K562 (cell line): ENCODE measurements around the gene HLA-DOA. TPM values are rescaled to one million over a fixed set of nuclear protein-coding genes. Genes with fewer than 3 reads are reported as not detected.
A peak's percentile ranks its signal among the peaks of the same experiment; 100 is the strongest.

Source experiments
- AFF1 ChIP-seq, 2 experiments: fragments of 450-650 bp; IDR thresholded peaks; 2 replicates each; pipeline ENCODE4 v1.6.1; 2018; ENCODE audit warnings: mild to moderate bottlenecking in 2 of 2, low read depth in 1 of 2; ENCODE audit not compliant: partially characterized antibody in 2 of 2
- CAMTA2 ChIP-seq: fragments of 250-450 bp; sonication (Bioruptor Pico); conservative IDR thresholded peaks from 2 replicates; pipeline ENCODE4 v1.5.1; 2022
- CHCHD3 ChIP-seq: fragments of 250-450 bp; sonication (Bioruptor Pico); IDR thresholded peaks from 2 replicates; pipeline ENCODE4 v2.1.2; 2022; ENCODE audit warnings: mild to moderate bottlenecking
- COPS2 ChIP-seq: fragments of 450-650 bp; conservative IDR thresholded peaks from 2 replicates; pipeline ENCODE4 v1.6.1; 2016; ENCODE audit warnings: mild to moderate bottlenecking, moderate library complexity
- EP400 ChIP-seq: fragments of 450-650 bp; IDR thresholded peaks from 2 replicates; pipeline ENCODE4 v1.6.1; 2017; ENCODE audit warnings: antibody characterized with exemption, mild to moderate bottlenecking, moderate library complexity
- JUN ChIP-seq, 2 experiments: sonication (generic) in 1 of 2; formaldehyde crosslinking in 1 of 2; IDR thresholded peaks; 2 replicates each; pipeline versions ENCODE4 v1.6.1 to v1.8.0; 2012 to 2022; ENCODE audit warnings: borderline replicate concordance in 2 of 2, mild to moderate bottlenecking in 2 of 2, improper control_type of control experiment in 1 of 2, low read depth in 1 of 2, low read length in 1 of 2, missing genetic modification reagents in 1 of 2
- MXI1 ChIP-seq: IDR thresholded peaks from 2 replicates; pipeline ENCODE4 v1.6.1; 2011; ENCODE audit warnings: low read depth, mild to moderate bottlenecking, improper control_type of control experiment, low read length
- ZNF586 ChIP-seq: fragments of 450-650 bp; formaldehyde crosslinking; conservative IDR thresholded peaks from 2 replicates; pipeline ENCODE4 v1.4.0; 2020; ENCODE audit warnings: mild to moderate bottlenecking, moderate library complexity
- polyA plus RNA-seq, 8 experiments: library from polyadenylated mRNA; depleted of rRNA in 4 of 8; stranded (reverse) in 5 of 8; unstranded in 3 of 8; fragments of >200 nt; fragmentation: Nextera tagmentation in 2 of 8; fragmentation: Illumina TruSeq in 1 of 8; extraction: Ambion mirVana in 2 of 8; extraction: Trizol in 1 of 8; gene quantifications; 2 replicates each; pipeline versions ENCODE4 v1.2.1 to v1.2.3, GENCODE V29; 2011 to 2014; ENCODE audit warnings: inconsistent platforms in 1 of 8, missing spikeins in 1 of 8
- total RNA-seq, 7 experiments: library from RNA; depleted of rRNA in 6 of 7; stranded (reverse); fragments of >200 nt in 6 of 7; fragmentation: Illumina TruSeq in 2 of 7; extraction: Trizol in 2 of 7; gene quantifications; 2 replicates each; pipeline versions ENCODE4 v1.2.1 to v1.2.3, GENCODE V29; 2011 to 2021; ENCODE audit warnings: low replicate concordance in 1 of 7
- TF ChIP-seq, protein P1 (sequence below): fragments of 250-450 bp; sonication (Bioruptor Pico); IDR thresholded peaks from 2 replicates; pipeline ENCODE4 v1.4.0; 2020; ENCODE audit warnings: mild to moderate bottlenecking, moderate library complexity

Gene HLA-DOA
- total and polyA plus RNA-seq, 9 of the 15 experiments (the other 6 are each of a cell fraction or from before 2014, with no cell fraction given): 0.07 TPM; not detected in 8

GRCh38 chr6:32967151-32968091 is 42.0 kb downstream of the HLA-DOA start (continued):
- TF ChIP-seq JUN (IDR thresholded peaks at IDR 0.05; ENCODE audit: borderline replicate concordance, low read depth, low read length) (no peak), JUN (CRISPR knock-in tag; IDR thresholded peaks at IDR 0.05; ENCODE audit: borderline replicate concordance) (no peak), MXI1 (no peak), CHCHD3 (no peak), COPS2 (no peak), EP400 (no peak), CAMTA2 (CRISPR knock-in tag) (no peak), AFF1 (IDR thresholded peaks at IDR 0.05; ENCODE audit: low read depth in 1 of 2, partially characterized antibody in 2 of 2) (peak in 1 of 2 experiments; percentile 11), ZNF586 (no peak)
- TF ChIP-seq, protein P1, sequence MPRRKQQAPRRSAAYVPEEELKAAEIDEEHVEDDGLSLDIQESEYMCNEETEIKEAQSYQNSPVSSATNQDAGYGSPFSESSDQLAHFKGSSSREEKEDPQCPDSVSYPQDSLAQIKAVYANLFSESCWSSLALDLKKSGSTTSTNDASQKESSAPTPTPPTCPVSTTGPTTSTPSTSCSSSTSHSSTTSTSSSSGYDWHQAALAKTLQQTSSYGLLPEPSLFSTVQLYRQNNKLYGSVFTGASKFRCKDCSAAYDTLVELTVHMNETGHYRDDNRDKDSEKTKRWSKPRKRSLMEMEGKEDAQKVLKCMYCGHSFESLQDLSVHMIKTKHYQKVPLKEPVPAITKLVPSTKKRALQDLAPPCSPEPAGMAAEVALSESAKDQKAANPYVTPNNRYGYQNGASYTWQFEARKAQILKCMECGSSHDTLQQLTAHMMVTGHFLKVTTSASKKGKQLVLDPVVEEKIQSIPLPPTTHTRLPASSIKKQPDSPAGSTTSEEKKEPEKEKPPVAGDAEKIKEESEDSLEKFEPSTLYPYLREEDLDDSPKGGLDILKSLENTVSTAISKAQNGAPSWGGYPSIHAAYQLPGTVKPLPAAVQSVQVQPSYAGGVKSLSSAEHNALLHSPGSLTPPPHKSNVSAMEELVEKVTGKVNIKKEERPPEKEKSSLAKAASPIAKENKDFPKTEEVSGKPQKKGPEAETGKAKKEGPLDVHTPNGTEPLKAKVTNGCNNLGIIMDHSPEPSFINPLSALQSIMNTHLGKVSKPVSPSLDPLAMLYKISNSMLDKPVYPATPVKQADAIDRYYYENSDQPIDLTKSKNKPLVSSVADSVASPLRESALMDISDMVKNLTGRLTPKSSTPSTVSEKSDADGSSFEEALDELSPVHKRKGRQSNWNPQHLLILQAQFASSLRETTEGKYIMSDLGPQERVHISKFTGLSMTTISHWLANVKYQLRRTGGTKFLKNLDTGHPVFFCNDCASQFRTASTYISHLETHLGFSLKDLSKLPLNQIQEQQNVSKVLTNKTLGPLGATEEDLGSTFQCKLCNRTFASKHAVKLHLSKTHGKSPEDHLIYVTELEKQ (CRISPR knock-in tag): no peak
